GM12801 (cell line): Measurements from ENCODE around the gene TSPAN9.

Experiments
- TF ChIP-seq, protein P1 (sequence below): IDR thresholded peaks from one replicate; pipeline ENCODE4 v1.5.1; 2011; ENCODE audit warnings: control low read depth; ENCODE audit not compliant: insufficient read length; ENCODE audit errors: extremely low read depth

The TSPAN9 gene

DNA sequence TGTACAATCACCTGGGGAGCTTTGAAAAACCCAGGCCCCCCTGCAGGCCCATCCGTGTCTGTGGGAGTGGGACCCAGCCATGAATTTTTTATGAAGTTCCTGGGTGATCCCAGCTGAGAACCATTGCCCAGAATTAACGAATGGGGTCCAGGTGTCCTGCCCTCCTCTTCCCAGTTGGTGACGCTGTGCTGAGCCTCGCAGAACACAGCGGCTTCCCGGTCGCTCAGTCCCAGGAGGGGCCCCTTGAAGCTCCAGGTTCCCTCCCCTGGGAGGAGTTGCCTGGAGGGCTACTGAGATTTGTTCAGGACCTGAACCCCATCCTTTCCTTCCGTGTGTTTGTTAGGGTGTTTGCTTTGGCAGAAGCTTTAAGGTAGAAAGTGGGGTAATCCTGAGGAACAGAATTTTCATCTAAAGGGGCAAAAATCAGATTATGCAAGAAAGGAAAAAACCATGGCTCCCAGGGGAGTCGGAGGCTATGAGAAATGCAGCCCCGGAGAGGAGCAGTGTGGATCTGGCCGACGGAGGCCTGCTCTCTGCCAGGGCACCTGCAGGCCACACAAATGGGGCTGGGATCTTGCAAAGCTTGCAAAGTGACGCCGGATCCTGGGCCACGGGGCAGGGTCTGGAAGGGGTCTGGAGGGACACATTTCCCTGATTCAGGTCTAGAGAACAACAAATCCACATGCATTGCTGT lies 249.1 kb downstream of the TSPAN9 start:
- TF ChIP-seq, protein P1, sequence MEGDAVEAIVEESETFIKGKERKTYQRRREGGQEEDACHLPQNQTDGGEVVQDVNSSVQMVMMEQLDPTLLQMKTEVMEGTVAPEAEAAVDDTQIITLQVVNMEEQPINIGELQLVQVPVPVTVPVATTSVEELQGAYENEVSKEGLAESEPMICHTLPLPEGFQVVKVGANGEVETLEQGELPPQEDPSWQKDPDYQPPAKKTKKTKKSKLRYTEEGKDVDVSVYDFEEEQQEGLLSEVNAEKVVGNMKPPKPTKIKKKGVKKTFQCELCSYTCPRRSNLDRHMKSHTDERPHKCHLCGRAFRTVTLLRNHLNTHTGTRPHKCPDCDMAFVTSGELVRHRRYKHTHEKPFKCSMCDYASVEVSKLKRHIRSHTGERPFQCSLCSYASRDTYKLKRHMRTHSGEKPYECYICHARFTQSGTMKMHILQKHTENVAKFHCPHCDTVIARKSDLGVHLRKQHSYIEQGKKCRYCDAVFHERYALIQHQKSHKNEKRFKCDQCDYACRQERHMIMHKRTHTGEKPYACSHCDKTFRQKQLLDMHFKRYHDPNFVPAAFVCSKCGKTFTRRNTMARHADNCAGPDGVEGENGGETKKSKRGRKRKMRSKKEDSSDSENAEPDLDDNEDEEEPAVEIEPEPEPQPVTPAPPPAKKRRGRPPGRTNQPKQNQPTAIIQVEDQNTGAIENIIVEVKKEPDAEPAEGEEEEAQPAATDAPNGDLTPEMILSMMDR = no peak

DNA sequence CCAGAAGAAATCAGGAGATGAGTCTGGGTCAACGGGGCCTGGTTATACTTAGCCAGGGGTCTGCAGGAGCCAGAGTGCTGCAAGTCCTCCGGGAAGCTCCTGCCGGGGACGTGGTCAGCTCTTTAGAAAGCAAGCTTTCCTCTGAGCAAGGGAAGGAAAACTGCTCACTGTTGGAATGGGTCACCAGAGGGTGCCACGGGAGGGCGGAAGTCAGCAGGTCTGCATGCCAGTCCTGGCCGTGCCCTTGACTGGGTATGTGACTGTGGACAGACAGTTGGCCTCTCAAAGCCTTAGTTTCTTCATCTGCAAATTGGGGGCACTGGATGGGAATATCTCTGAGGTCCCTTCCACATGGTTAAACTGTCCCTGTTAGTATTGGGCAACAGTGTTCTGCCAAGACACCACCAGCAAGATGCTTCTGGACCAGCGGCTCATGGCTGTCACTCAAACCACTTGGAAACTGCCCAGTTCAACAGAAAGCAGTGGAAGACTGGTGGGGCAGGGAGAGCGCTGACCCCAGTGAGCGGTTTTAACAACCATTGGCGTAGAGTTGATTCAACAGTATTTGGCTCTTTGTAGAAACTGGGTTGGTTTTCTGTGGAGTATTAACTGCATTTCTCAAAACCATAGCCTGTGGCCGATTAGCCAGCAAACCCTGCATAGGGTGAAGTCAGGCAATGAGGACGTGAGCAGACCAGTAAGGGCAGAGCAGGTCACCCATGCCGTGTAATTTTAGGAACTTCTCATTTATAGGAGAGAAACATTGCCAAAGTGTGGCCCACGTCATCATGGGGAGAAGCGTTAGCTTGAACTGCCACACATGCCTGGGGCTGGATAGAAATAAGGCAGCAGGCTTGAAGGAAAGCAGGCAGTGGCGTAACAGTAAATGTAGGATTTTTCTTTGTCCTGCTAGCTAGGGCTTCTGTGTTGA lies 249.9 kb downstream of the TSPAN9 start:
- TF ChIP-seq, protein P1 = no peak

DNA sequence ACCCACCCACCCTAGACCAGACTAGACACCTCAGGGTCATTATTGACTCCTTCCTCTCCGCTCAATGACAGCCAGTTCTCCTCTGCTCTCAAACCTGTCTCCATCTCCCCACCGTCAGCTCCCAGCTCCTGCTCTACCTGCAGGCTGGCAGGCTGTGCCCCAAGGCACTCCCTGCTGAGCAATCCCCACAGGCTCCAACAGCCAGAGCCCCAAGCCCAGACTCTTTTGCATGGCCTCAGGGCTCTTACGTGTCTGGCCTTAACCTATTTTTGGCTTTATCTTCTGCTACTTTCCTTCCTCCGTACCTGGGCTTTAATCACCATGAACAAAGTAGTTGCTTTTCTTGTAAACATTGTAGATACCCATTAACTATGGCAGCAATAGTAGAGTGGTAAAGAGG lies 250.9 kb downstream of the TSPAN9 start:
- TF ChIP-seq, protein P1 = no peak

DNA sequence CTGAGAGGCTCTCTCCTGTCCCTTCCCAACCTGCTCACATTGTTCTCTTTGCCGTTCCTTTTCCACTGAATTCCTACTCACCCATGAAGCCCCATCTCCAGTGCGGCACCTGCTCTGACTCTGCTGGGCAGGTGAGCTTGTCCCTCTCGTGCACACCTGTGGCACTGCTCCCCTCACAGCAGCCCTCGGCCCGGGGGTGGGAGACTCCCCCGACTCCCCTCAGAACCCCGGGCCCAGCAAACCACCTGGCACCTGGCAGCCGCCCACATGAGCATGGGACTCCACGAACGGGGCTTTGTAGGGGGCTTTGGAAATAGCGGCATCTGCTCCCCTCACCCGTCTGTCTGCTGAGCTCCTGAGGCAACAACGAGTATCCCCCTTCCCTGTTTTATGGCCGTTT lies 251.4 kb downstream of the TSPAN9 start:
- TF ChIP-seq, protein P1 = no peak

DNA sequence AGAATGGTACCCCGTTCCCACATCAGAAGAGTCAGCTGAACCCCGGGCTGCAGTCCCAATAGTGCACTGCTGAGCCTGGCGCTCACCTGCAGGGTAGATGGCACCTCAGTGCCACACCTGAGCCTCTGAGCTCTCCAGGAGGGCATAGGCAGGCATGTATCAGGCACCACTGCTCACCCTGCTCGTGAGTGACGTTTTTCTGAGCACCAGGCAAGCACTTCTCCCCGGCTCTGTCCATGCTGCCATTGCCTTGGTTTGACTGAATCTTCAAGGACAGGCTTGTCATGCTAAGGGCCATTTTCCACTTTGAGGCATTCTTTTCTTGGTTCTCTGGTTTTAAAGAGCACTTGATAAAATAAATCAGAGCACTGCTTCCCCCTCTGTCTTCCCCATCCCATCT lies 252.2 kb downstream of the TSPAN9 start:
- TF ChIP-seq, protein P1 = no peak

DNA sequence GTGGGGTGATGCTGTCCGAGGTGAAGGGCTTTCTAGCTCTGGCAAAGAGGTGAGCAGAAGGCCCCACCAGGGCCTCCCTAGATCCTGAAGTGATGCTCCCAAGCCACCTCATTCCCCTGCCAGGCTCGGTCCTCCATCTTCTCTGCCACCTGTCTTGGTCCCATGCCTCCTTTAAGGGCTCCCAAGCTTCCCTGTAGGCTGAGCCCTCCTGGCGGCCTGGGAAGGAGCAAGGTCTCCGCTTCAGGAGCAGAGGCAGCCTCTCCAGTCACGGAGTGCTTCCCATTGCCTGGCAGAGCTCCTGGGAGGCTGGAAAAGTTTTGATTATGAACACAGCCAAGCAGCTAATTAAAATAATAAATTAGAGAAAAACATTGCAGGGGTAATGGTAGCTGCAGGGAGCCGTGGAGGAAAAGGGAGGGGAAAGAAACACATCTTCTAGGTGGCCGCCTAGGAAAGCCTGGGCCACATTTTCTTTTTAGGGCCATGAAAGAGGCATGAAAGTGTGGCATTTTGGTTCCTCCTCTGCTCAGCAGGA lies 253.9 kb downstream of the TSPAN9 start:
- TF ChIP-seq, protein P1 = no peak

DNA sequence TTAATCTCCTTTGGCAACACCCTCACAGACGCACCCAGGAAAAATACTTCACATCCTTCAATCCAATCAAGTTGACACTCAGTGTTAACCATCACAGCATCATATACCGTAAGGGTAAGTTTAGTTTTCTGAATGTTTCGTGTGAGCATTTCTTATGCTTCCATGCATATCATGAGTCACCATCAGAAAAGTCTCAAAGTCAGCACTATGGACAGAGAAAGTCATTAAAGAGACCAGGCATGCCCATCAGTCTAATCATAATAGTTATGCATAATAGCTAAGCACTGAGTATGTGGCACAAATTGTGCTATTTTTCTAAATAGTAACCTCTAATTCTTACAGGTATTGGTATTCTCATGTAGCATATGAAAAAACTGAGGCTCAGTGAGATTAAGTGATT lies 255.0 kb downstream of the TSPAN9 start:
- TF ChIP-seq, protein P1 = no peak
